SK-N-SH (cell line): ENCODE results near the gene NR6A1. TPM values are rescaled to one million over a fixed set of nuclear protein-coding genes. Genes with fewer than 3 reads are reported as not detected.

Source experiments
- CTCF ChIA-PET: fragments of 300-600, 350-600 bp; formaldehyde crosslinking; extraction: SDS; loops from one replicate; lab custom pipeline; 2021; lab: Yijun Ruan, JAX
- POLR2A ChIA-PET: fragments of 350-600 bp; sonication (Branson Sonifier 250); formaldehyde crosslinking; extraction: SDS; loops from one replicate; lab custom pipeline; 2020; ENCODE audit warnings: antibody characterized with exemption, inconsistent platforms; lab: Yijun Ruan, JAX
- DNase-seq: peaks from one replicate; pipeline ENCODE4 v3.0.0; 2012
- H2AFZ ChIP-seq: fragments of 200-600 bp; sonication (generic); 2 replicates; pipeline ENCODE4 v1.8.1; 2016; ENCODE audit warnings: antibody characterized with exemption, mild to moderate bottlenecking, low read depth
- H3F3A ChIP-seq: fragments of 200-600 bp; sonication (generic); replicated peaks from 2 replicates; pipeline ENCODE3; 2016; ENCODE audit warnings: antibody characterized with exemption, mild to moderate bottlenecking; ENCODE audit not compliant: insufficient read depth
- H3K27ac ChIP-seq, 2 experiments: fragments of 200-500 bp in 1 of 2; fragments of 200-600 bp in 1 of 2; sonication (Bioruptor generic) in 1 of 2; sonication (generic), shearing (Covaris generic) in 1 of 2; 2 replicates each; pipeline versions ENCODE4 v1.5.1 to v1.6.1; 2014 to 2016; ENCODE audit warnings: low read depth in 2 of 2, inconsistent platforms in 1 of 2, low read length in 1 of 2, mild to moderate bottlenecking in 1 of 2, mixed read lengths in 1 of 2
- H3K27me3 ChIP-seq: fragments of 200-600 bp; sonication (generic), shearing (Covaris generic); 2 replicates; pipeline ENCODE4 v1.6.1; 2016; ENCODE audit warnings: mixed run types; ENCODE audit not compliant: insufficient read depth
- H3K36me3 ChIP-seq, 2 experiments: fragments of 200-500 bp in 1 of 2; fragments of 200-600 bp in 1 of 2; sonication (Bioruptor generic) in 1 of 2; sonication (generic) in 1 of 2; replicated peaks in 1 of 2; 2 replicates each; pipeline versions ENCODE3 to v1.5.1; 2014 to 2016; ENCODE audit warnings: low read length in 1 of 2, mild to moderate bottlenecking in 1 of 2; ENCODE audit not compliant: insufficient read depth in 2 of 2, control insufficient read depth in 1 of 2
- H3K4me1 ChIP-seq, 2 experiments: fragments of 200-500 bp in 1 of 2; fragments of 200-600 bp in 1 of 2; sonication (Bioruptor generic) in 1 of 2; sonication (generic), shearing (Covaris generic) in 1 of 2; 2 replicates each; pipeline versions ENCODE4 v1.5.1 to v1.6.1; 2014 to 2016; ENCODE audit warnings: low read depth in 1 of 2, low read length in 1 of 2, mixed run types in 1 of 2; ENCODE audit not compliant: insufficient read depth in 2 of 2, control insufficient read depth in 1 of 2
- H3K4me2 ChIP-seq: fragments of 200-600 bp; sonication (generic), shearing (Covaris generic); 2 replicates; pipeline ENCODE4 v1.6.1; 2017; ENCODE audit warnings: mixed run types
- H3K4me3 ChIP-seq, 2 experiments: fragments of 200-500 bp in 1 of 2; fragments of 200-600 bp in 1 of 2; sonication (Bioruptor generic) in 1 of 2; sonication (generic), shearing (Covaris generic) in 1 of 2; 2 replicates each; pipeline versions ENCODE4 v1.5.1 to v1.8.1; 2014 to 2016; ENCODE audit warnings: low read depth in 2 of 2, inconsistent platforms in 1 of 2, low read length in 1 of 2, mild to moderate bottlenecking in 1 of 2, mixed read lengths in 1 of 2, moderate library complexity in 1 of 2
- H3K79me2 ChIP-seq: fragments of 200-600 bp; sonication (generic); 2 replicates; pipeline ENCODE4 v1.8.1; 2017; ENCODE audit warnings: mild to moderate bottlenecking; ENCODE audit not compliant: insufficient read depth
- H3K9ac ChIP-seq: fragments of 200-600 bp; sonication (generic); 2 replicates; pipeline ENCODE4 v1.6.1; 2017; ENCODE audit warnings: mixed run types
- H3K9me2 ChIP-seq: fragments of 200-600 bp; sonication (generic); 2 replicates; pipeline ENCODE4 v1.6.1; 2017; ENCODE audit warnings: mixed run types
- H3K9me3 ChIP-seq: fragments of 200-600 bp; sonication (generic); 2 replicates; pipeline ENCODE4 v1.6.1; 2017; ENCODE audit warnings: mixed run types, mild to moderate bottlenecking, moderate library complexity
- H4K20me1 ChIP-seq: fragments of 200-600 bp; sonication (generic); 2 replicates; pipeline ENCODE4 v1.6.1; 2017; ENCODE audit warnings: mild to moderate bottlenecking, mixed run types; ENCODE audit not compliant: insufficient read depth
- EZH2phosphoT487 ChIP-seq: fragments of 200-600 bp; sonication (generic); IDR thresholded peaks from 2 replicates; pipeline ENCODE4 v1.6.1; 2017; ENCODE audit warnings: low read depth, mixed run types, mild to moderate bottlenecking, antibody characterized with exemption, moderate library complexity, borderline replicate concordance
- FOSL2 ChIP-seq: IDR thresholded peaks from 2 replicates; pipeline ENCODE4 v1.4.0; 2012; ENCODE audit warnings: low read depth, mild to moderate bottlenecking, moderate library complexity, borderline replicate concordance
- GABPA ChIP-seq: IDR thresholded peaks from 2 replicates; pipeline ENCODE4 v1.4.0; 2012; ENCODE audit warnings: low read depth, mild to moderate bottlenecking
- GATA2 ChIP-seq: sonication (generic); formaldehyde crosslinking; IDR thresholded peaks from 2 replicates; pipeline ENCODE4 v1.5.0; 2020; ENCODE audit warnings: mild to moderate bottlenecking, missing genetic modification reagents
- MEF2A ChIP-seq: IDR thresholded peaks from 2 replicates; pipeline ENCODE4 v1.4.0; 2012; ENCODE audit warnings: low read depth, borderline replicate concordance
- NRF1 ChIP-seq: IDR thresholded peaks from 2 replicates; pipeline ENCODE4 v1.6.1; 2012; ENCODE audit warnings: low read depth, mild to moderate bottlenecking, low read length
- POLR2AphosphoS5 ChIP-seq: IDR thresholded peaks from 2 replicates; pipeline ENCODE4 v1.6.1; 2012; ENCODE audit warnings: low read depth, low read length
- RFX5 ChIP-seq: IDR thresholded peaks from 2 replicates; pipeline ENCODE4 v1.6.1; 2012; ENCODE audit warnings: mild to moderate bottlenecking, improper control_type of control experiment, low read length
- TAF1 ChIP-seq: IDR thresholded peaks from 2 replicates; pipeline ENCODE4 v1.6.1; 2012; ENCODE audit warnings: low read depth, mild to moderate bottlenecking, low read length, moderate library complexity, borderline replicate concordance
- TCF12 ChIP-seq: IDR thresholded peaks from 2 replicates; pipeline ENCODE4 v1.4.0; 2012
- YY1 ChIP-seq: IDR thresholded peaks from 2 replicates; pipeline ENCODE4 v1.4.0; 2012; ENCODE audit warnings: low read depth, mild to moderate bottlenecking
- WGBS: methylation state at CpG from one replicate; pipeline ENCODE4 v1.1.6; 2017; ENCODE audit warnings: low lambda C conversion rate; 5-methylcytosine and 5-hydroxymethylcytosine counted together
- polyA plus RNA-seq, 3 experiments: library from polyadenylated mRNA; depleted of rRNA; stranded (reverse); fragments of >200 nt; gene quantifications; 2 replicates each; pipeline ENCODE4 v1.2.3, GENCODE V29; 2012
- TF ChIP-seq, protein P1 (sequence below): IDR thresholded peaks from 2 replicates; pipeline ENCODE4 v1.4.0; 2012; ENCODE audit warnings: low read depth, borderline replicate concordance
- TF ChIP-seq, protein P2 (sequence below): fragments of 150-350 bp; IDR thresholded peaks from 2 replicates; pipeline ENCODE4 v1.6.1; 2017; ENCODE audit warnings: antibody characterized with exemption, low read length, low read depth, borderline replicate concordance
- TF ChIP-seq, protein P3 (sequence below): IDR thresholded peaks from 2 replicates; pipeline ENCODE4; 2012
- TF ChIP-seq, protein P4 (sequence below): fragments of 200-600 bp; sonication (generic); IDR thresholded peaks from 2 replicates; pipeline ENCODE4 v1.6.1; 2017; ENCODE audit warnings: antibody characterized with exemption, mild to moderate bottlenecking, moderate library complexity

NR6A1 gene
- polyA plus RNA-seq, 1 of the 3 experiments (the other 2 are of a cell fraction) = 1.2 TPM

DNA sequence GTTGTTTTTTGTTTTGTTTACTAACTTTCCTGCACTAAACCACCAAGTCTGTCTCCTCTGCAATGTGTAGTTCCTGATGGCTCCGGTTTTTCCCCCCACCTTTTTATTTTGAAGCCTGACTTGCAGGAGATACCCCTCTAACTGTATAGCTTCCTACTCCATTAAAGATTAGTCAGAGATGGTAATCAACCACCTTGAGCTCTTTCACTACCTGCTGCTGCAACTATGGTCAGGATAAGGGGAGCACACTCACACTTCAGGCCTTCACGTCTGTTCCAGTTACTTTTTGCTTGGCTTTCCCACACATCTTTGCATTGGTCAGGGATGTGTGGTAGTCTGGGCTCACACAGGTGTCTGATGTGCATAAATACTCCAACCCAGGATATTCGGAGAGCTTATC is 63.4 kb downstream of the NR6A1 start (continued):
- TF ChIP-seq, protein P1, sequence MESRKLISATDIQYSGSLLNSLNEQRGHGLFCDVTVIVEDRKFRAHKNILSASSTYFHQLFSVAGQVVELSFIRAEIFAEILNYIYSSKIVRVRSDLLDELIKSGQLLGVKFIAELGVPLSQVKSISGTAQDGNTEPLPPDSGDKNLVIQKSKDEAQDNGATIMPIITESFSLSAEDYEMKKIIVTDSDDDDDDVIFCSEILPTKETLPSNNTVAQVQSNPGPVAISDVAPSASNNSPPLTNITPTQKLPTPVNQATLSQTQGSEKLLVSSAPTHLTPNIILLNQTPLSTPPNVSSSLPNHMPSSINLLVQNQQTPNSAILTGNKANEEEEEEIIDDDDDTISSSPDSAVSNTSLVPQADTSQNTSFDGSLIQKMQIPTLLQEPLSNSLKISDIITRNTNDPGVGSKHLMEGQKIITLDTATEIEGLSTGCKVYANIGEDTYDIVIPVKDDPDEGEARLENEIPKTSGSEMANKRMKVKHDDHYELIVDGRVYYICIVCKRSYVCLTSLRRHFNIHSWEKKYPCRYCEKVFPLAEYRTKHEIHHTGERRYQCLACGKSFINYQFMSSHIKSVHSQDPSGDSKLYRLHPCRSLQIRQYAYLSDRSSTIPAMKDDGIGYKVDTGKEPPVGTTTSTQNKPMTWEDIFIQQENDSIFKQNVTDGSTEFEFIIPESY = no peak
- TF ChIP-seq TCF12 (no peak), TAF1 (no peak), EZH2phosphoT487 (no peak)
- TF ChIP-seq, protein P2, sequence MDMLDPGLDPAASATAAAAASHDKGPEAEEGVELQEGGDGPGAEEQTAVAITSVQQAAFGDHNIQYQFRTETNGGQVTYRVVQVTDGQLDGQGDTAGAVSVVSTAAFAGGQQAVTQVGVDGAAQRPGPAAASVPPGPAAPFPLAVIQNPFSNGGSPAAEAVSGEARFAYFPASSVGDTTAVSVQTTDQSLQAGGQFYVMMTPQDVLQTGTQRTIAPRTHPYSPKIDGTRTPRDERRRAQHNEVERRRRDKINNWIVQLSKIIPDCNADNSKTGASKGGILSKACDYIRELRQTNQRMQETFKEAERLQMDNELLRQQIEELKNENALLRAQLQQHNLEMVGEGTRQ = no peak
- TF ChIP-seq, protein P3, sequence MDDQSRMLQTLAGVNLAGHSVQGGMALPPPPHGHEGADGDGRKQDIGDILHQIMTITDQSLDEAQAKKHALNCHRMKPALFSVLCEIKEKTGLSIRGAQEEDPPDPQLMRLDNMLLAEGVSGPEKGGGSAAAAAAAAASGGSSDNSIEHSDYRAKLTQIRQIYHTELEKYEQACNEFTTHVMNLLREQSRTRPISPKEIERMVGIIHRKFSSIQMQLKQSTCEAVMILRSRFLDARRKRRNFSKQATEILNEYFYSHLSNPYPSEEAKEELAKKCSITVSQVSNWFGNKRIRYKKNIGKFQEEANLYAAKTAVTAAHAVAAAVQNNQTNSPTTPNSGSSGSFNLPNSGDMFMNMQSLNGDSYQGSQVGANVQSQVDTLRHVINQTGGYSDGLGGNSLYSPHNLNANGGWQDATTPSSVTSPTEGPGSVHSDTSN = no peak

DNA sequence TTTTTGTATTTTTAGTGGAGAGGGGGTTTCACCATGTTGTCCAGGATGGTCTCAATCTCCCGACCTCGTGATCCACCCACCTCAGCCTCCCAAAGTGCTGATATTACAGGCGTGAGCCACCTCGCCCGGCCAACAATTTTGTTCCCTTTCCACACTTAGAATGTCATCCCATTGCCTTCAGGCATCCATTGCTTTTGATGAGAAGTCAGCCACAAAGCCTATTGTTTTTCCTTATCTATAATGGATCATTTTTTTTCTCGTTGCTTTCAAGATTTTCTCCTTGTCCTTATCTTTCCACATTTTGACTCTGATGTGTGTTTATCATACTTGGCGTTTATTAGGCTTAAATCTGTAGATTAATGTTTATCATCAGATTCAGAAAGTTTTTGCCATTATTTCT is 64.4 kb downstream of the NR6A1 start:
- peaks cover 41% of the 10 kb centered on the region for H3F3A ChIP-seq
- no peak for TF ChIP-seq YY1
- no peak overlapping the region for H2AFZ ChIP-seq
- H3K9me2 ChIP-seq = no peaks in the 10 kb centered on the region
- H3K4me3 ChIP-seq = no peak overlapping the region
- no peak overlapping the region for H3K27ac ChIP-seq
- peaks cover 52% of the 10 kb centered on the region for H3K79me2 ChIP-seq
- 94% methylated on average over 7 of the region's 7 CpGs for WGBS
- no peak overlapping the region for H3K9ac ChIP-seq
- H3K27me3 ChIP-seq = no peaks in the 10 kb centered on the region
- H3K9me3 ChIP-seq = 0 out of 2 replicates have a peak, but pooled peaks cover 6% of the 10 kb centered on the region
- POLR2A ChIA-PET = no interaction called here
- H3K36me3 ChIP-seq = peaks cover 9 to 51% of the 10 kb centered on the region in 2 experiments
- CTCF ChIA-PET = interaction anchor here (2.4 kb wide), 1 partner anchor 89 kb away, joined by 14 read pairs; no protein-coding TSS in a partner anchor
- H3K4me2 ChIP-seq = no peak overlapping the region
- H3K4me1 ChIP-seq = peaks cover 16 to 38% of the 10 kb centered on the region in 2 experiments; a peak in 2 of 4 replicates
- H4K20me1 ChIP-seq = no peaks in the 10 kb centered on the region
- no peak for DNase-seq

DNA sequence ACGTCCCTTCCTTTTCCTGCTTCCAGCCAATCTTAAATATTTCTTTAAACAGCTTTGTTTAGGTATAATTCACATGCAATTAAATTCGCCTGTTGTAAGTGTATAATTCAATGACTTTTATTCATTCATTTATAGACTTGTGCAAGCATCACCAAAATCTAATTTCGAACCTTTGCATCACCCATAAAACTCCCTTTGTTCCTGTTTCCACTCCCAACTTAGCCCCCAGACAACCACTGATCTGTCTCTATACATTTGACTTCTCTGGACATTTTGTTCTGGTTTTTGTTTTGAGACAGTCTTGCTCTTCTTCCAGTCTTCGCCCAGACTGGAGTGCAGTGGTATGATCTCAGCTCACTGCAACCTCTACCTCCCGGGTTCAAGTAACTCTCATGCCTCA is 71.5 kb downstream of the NR6A1 start:
- H3K4me1 ChIP-seq = peaks cover 11 to 30% of the 10 kb centered on the region in 2 experiments
- no peak overlapping the region for H3K4me2 ChIP-seq
- no peak overlapping the region for H2AFZ ChIP-seq
- no peaks in the 10 kb centered on the region for H3K27me3 ChIP-seq
- peaks cover 61% of the 10 kb centered on the region; the same call in 1 of the 2 replicates for H3K79me2 ChIP-seq
- H4K20me1 ChIP-seq = no peaks in the 10 kb centered on the region
- peaks cover 17 to 26% of the 10 kb centered on the region in 2 experiments for H3K36me3 ChIP-seq
- H3K9ac ChIP-seq = no peak overlapping the region
- peak overlapping the region in 1 of 2 experiments; percentile 91; a peak in 2 of 4 replicates for H3K27ac ChIP-seq
- no peak for DNase-seq
- H3K9me2 ChIP-seq = no peaks in the 10 kb centered on the region
- no peak for TF ChIP-seq TAF1
- TF ChIP-seq GABPA = no peak
- no peak for TF ChIP-seq FOSL2
- TF ChIP-seq, protein P1 = no peak
- no peak for TF ChIP-seq GATA2
- no peak for TF ChIP-seq NRF1
- no peak for TF ChIP-seq POLR2AphosphoS5
- no peak for TF ChIP-seq MEF2A
- TF ChIP-seq, protein P4, sequence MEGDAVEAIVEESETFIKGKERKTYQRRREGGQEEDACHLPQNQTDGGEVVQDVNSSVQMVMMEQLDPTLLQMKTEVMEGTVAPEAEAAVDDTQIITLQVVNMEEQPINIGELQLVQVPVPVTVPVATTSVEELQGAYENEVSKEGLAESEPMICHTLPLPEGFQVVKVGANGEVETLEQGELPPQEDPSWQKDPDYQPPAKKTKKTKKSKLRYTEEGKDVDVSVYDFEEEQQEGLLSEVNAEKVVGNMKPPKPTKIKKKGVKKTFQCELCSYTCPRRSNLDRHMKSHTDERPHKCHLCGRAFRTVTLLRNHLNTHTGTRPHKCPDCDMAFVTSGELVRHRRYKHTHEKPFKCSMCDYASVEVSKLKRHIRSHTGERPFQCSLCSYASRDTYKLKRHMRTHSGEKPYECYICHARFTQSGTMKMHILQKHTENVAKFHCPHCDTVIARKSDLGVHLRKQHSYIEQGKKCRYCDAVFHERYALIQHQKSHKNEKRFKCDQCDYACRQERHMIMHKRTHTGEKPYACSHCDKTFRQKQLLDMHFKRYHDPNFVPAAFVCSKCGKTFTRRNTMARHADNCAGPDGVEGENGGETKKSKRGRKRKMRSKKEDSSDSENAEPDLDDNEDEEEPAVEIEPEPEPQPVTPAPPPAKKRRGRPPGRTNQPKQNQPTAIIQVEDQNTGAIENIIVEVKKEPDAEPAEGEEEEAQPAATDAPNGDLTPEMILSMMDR = no peak
- no peak for TF ChIP-seq RFX5
- TF ChIP-seq TCF12 = no peak
- peaks cover 56% of the 10 kb centered on the region for H3F3A ChIP-seq
- ChIA-PET CTCF (interaction anchor here (1.1 to 3.2 kb wide), 5 partner anchors 12 to 82 kb away, joined by 3 to 18 read pairs (median 4); no protein-coding TSS in a partner anchor), POLR2A (no interaction called here)
- H3K4me3 ChIP-seq = no peak overlapping the region
- H3K9me3 ChIP-seq = no peaks in the 10 kb centered on the region
- 96% methylated on average over 5 of the region's 5 CpGs for WGBS
